Measurements from ENCODE around the gene RER1. TPM values are rescaled to one million over a fixed set of nuclear protein-coding genes. Genes with fewer than 3 reads are reported as not detected.

The RER1 gene
- total RNA-seq, 2 donors from 2014 or later: 102 to 135 TPM

DNA sequence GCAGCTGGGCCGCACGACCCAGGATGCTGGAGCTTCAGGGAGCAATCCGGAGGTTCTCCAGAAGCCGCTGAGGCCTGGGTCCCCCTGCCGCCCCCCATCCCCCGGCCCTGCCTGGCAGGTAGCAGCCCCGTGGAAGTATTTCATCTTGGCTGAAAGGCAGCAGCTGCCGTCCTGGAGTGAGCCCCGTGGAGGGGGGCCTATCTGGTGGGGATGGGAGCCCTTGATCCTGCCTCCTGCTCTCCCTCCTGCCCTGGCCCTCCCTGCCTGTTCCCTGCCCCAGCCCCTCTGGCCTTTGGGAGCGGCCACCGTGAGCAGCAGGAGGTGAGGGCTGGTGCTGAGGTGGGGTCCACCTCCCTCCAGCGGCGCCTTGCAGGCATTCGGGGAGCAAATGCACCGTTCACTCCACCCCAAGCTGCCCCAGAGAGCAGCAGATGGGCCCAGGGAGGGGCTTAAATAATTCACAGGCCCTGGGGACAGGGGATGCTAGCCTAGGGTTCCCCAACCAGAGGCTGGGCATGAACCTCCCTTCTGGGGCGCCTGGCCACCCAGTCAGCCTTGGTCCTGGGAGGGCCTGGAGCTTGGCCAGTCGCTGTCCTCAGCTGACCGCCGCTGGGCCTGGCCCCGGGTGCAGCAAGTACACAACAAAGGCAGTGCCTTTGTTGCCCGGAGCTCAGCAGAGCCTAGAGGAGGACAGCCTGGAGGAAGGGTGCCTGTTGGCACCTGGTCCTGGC is 60.7 kb downstream of the RER1 start:
- ATAC-seq: no peak
- Mint-ChIP-seq H3K9me3 (no peaks in the 10 kb centered on the region), H3K27ac (no peak overlapping the region), H3K36me3 (no peaks in the 10 kb centered on the region)
- no peak for DNase-seq (ENCODE audit: low spot score in 2 of 2)

DNA sequence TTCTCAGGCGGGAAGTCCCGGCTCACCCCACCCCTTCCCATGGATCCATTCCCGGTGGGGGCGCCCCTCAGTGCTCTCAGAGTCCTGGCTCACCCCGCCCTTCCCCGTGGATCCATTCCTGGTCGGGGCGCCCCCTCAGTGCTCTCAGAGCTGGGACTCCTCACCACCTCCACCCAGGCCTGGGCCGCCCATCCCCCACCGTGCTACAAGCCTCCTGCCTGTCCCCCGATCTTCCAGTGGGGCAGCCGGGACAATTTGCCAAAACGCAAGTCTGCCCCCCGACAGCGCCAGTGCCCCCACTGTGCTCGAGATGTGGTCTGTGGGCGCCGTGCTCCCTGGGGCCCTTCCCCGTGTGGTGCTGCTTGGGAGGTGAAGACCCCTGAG is 61.3 kb downstream of the RER1 start:
- DNase-seq (ENCODE audit: low spot score in 2 of 2): no peak
- Mint-ChIP-seq H3K9me3 (no peaks in the 10 kb centered on the region), H3K27ac (no peak overlapping the region), H3K36me3 (no peaks in the 10 kb centered on the region)
- ATAC-seq: no peak

DNA sequence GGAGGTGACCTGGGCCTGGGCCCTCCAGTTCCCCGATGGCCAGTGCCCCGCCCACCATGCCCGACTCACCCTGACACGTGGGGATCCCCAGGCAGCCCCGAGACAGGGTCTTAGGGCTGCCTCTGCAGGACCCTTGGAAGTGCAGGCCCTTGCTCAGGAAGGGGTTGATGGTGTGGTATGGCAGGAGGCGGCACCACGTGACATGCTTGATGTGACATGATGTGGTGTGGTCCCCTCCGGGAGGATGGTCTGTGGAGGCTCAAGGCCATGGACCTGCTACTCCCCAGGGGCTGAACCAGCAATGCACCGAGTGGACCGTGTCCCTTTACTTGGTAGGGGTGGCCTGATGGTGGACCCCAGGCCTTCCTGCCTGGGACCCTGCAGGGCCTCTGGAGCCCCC is 62.6 kb downstream of the RER1 start:
- Mint-ChIP-seq H3K36me3 (no peaks in the 10 kb centered on the region), H3K9me3 (no peaks in the 10 kb centered on the region), H3K27ac (no peak overlapping the region)
- no peak for DNase-seq (ENCODE audit: low spot score in 2 of 2)
- no peak for ATAC-seq

Other genes with a start within 250 kb of the RER1 start
- gene FAAP20, start 197.1 kb upstream of the RER1 start, total RNA-seq: 10 to 100 TPM; 59.1 to 66.9 TPM
- 10 to 100 TPM; 26.6 to 43.8 TPM for gene SKI, start 163.5 kb upstream of the RER1 start, total RNA-seq
- 1 to 10 TPM; 2.0 to 5.7 TPM for gene MORN1, start 287 bp upstream of the RER1 start, total RNA-seq
- 10 to 100 TPM in 1 of 2 donors, 1 to 10 TPM in 1; 4.7 to 17.0 TPM for gene PEX10, start 20.7 kb downstream of the RER1 start, total RNA-seq
- gene PLCH2, start 84.4 kb downstream of the RER1 start, total RNA-seq: 1 to 10 TPM; 6.9 to 7.1 TPM
- gene PANK4, start 134.8 kb downstream of the RER1 start, total RNA-seq: 10 to 100 TPM; 45.7 to 79.7 TPM
- gene HES5, start 138.4 kb downstream of the RER1 start, total RNA-seq: under 1 TPM in 1 of 2 donors, not detected in 1; 0.19 TPM
- gene TNFRSF14, start 164.5 kb downstream of the RER1 start, total RNA-seq: 100 to 1,000 TPM; 124 to 183 TPM
- gene PRXL2B, start 194.9 kb downstream of the RER1 start, total RNA-seq: 10 to 100 TPM; 34.7 to 38.8 TPM
- 1 to 10 TPM; 1.4 to 2.5 TPM for gene MMEL1, start 241.2 kb downstream of the RER1 start, total RNA-seq